ENCODE results near the gene NPDC1.

DNA sequence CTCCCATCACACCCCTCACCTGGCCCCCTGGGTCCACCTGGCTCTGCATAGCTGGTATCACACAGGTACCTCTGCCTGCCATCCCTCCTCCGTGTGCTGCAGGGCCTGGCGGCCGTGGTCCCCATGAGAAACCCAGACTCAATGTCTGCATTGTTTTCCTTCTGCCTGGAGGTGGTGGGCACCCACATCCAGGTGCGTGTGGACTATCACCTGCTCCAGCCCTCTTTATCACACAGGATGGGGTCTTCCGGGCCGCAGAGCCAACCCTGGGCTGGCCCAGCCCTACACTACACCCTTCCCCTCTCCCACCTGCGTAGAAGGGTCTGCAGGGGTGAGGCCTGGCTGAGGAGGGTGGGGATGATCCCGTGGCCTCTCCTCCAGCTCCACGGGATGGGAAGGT is 7.1 kb downstream of the NPDC1 start:
- no peak for TF ChIP-seq POLR2A (IDR thresholded peaks at IDR 0.05)
- TF ChIP-seq, protein P1, sequence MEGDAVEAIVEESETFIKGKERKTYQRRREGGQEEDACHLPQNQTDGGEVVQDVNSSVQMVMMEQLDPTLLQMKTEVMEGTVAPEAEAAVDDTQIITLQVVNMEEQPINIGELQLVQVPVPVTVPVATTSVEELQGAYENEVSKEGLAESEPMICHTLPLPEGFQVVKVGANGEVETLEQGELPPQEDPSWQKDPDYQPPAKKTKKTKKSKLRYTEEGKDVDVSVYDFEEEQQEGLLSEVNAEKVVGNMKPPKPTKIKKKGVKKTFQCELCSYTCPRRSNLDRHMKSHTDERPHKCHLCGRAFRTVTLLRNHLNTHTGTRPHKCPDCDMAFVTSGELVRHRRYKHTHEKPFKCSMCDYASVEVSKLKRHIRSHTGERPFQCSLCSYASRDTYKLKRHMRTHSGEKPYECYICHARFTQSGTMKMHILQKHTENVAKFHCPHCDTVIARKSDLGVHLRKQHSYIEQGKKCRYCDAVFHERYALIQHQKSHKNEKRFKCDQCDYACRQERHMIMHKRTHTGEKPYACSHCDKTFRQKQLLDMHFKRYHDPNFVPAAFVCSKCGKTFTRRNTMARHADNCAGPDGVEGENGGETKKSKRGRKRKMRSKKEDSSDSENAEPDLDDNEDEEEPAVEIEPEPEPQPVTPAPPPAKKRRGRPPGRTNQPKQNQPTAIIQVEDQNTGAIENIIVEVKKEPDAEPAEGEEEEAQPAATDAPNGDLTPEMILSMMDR (IDR thresholded peaks at IDR 0.05): no peak
- TF ChIP-seq POLR2AphosphoS5 (IDR thresholded peaks at IDR 0.05): no peak
